MM.1S (cell line): Measurements from ENCODE around the gene DLGAP1.

Experiments used
- DNase-seq: peaks from one replicate; pipeline ENCODE4 v3.0.0-alpha.2; 2015
- H2AFZ ChIP-seq: fragments of 300-600 bp; sonication (generic); 2 replicates; pipeline ENCODE4 v1.6.0; 2016; ENCODE audit warnings: antibody characterized with exemption, low read length
- H3F3A ChIP-seq: fragments of 300-600 bp; sonication (generic); 2 replicates; pipeline ENCODE4 v1.6.1; 2016; ENCODE audit warnings: mild to moderate bottlenecking, antibody characterized with exemption, low read length, moderate library complexity, mixed read lengths; ENCODE audit not compliant: insufficient read depth
- H3K27ac ChIP-seq: fragments of 300-600 bp; sonication (generic); 2 replicates; pipeline ENCODE4 v1.5.1; 2016; ENCODE audit warnings: mild to moderate bottlenecking, low read length
- H3K27me3 ChIP-seq: fragments of 300-600 bp; sonication (generic); replicated peaks from 2 replicates; pipeline ENCODE4 v1.6.0; 2016; ENCODE audit warnings: low read length; ENCODE audit not compliant: insufficient read depth
- H3K36me3 ChIP-seq: fragments of 300-600 bp; sonication (generic); replicated peaks from 2 replicates; pipeline ENCODE4 v1.6.1; 2016; ENCODE audit warnings: mild to moderate bottlenecking, low read length, mixed read lengths; ENCODE audit not compliant: insufficient read depth
- H3K4me1 ChIP-seq: fragments of 300-600 bp; sonication (generic); 2 replicates; pipeline ENCODE4 v1.6.1; 2016; ENCODE audit warnings: low read length, mixed read lengths
- H3K4me2 ChIP-seq: fragments of 300-600 bp; sonication (generic); 2 replicates; pipeline ENCODE4 v1.6.0; 2016; ENCODE audit warnings: low read depth, low read length
- H3K4me3 ChIP-seq: fragments of 300-600 bp; sonication (generic); 2 replicates; pipeline ENCODE4 v1.5.1; 2016; ENCODE audit warnings: low read length, mixed read lengths
- H3K79me2 ChIP-seq: fragments of 300-600 bp; sonication (generic); 2 replicates; pipeline ENCODE4 v1.6.1; 2016; ENCODE audit warnings: mixed run types, low read length, mixed read lengths
- H3K9ac ChIP-seq: fragments of 300-600 bp; sonication (generic); 2 replicates; pipeline ENCODE4 v1.6.1; 2016; ENCODE audit warnings: low read length, mixed read lengths
- H3K9me2 ChIP-seq: fragments of 300-600 bp; sonication (generic); replicated peaks from 2 replicates; pipeline ENCODE4 v1.6.1; 2016; ENCODE audit warnings: mild to moderate bottlenecking, low read length, mixed read lengths; ENCODE audit not compliant: insufficient read depth
- H3K9me3 ChIP-seq: fragments of 300-600 bp; sonication (generic); replicated peaks from 2 replicates; pipeline ENCODE4 v1.6.1; 2016; ENCODE audit warnings: mild to moderate bottlenecking, low read length, mixed read lengths; ENCODE audit not compliant: insufficient read depth
- H4K20me1 ChIP-seq: fragments of 300-600 bp; sonication (generic); 2 replicates; pipeline ENCODE4 v1.6.1; 2016; ENCODE audit warnings: mild to moderate bottlenecking, low read length, moderate library complexity, mixed read lengths; ENCODE audit not compliant: insufficient read depth
- EZH2 ChIP-seq: fragments of 300-600 bp; sonication (generic); optimal IDR thresholded peaks from 2 replicates; pipeline ENCODE3; 2017; ENCODE audit warnings: low read depth, mild to moderate bottlenecking, antibody characterized with exemption, low read length, mixed read lengths
- EZH2phosphoT487 ChIP-seq: fragments of 300-600 bp; sonication (generic); IDR thresholded peaks from 2 replicates; pipeline ENCODE4 v1.6.1; 2018; ENCODE audit warnings: antibody characterized with exemption, low read length
- TF ChIP-seq, protein P1 (sequence below): fragments of 300-600 bp; sonication (generic); IDR thresholded peaks from 2 replicates; pipeline ENCODE4 v1.5.1; 2016; ENCODE audit warnings: antibody characterized with exemption, low read length, mixed read lengths

The DLGAP1 gene

GRCh38 chr18:3665204-3665603 lies 789.9 kb downstream of the DLGAP1 start:
- H3F3A ChIP-seq: no peaks in the 10 kb centered on the region
- H3K4me1 ChIP-seq: 0 out of 2 replicates have a peak, but pooled peaks cover 4% of the 10 kb centered on the region
- H3K4me2 ChIP-seq: no peak overlapping the region
- H3K79me2 ChIP-seq: no peaks in the 10 kb centered on the region
- H3K27me3 ChIP-seq: no peaks in the 10 kb centered on the region
- H3K36me3 ChIP-seq: no peaks in the 10 kb centered on the region
- no peaks in the 10 kb centered on the region for H4K20me1 ChIP-seq
- H3K4me3 ChIP-seq: no peak overlapping the region
- TF ChIP-seq EZH2 (no peak), EZH2phosphoT487 (no peak)
- TF ChIP-seq, protein P1, sequence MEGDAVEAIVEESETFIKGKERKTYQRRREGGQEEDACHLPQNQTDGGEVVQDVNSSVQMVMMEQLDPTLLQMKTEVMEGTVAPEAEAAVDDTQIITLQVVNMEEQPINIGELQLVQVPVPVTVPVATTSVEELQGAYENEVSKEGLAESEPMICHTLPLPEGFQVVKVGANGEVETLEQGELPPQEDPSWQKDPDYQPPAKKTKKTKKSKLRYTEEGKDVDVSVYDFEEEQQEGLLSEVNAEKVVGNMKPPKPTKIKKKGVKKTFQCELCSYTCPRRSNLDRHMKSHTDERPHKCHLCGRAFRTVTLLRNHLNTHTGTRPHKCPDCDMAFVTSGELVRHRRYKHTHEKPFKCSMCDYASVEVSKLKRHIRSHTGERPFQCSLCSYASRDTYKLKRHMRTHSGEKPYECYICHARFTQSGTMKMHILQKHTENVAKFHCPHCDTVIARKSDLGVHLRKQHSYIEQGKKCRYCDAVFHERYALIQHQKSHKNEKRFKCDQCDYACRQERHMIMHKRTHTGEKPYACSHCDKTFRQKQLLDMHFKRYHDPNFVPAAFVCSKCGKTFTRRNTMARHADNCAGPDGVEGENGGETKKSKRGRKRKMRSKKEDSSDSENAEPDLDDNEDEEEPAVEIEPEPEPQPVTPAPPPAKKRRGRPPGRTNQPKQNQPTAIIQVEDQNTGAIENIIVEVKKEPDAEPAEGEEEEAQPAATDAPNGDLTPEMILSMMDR: no peak
- no peak overlapping the region for H2AFZ ChIP-seq
- no peaks in the 10 kb centered on the region for H3K9me3 ChIP-seq
- no peak overlapping the region for H3K27ac ChIP-seq
- no peak for DNase-seq
- no peak overlapping the region for H3K9ac ChIP-seq
- H3K9me2 ChIP-seq: no peaks in the 10 kb centered on the region

- no peaks in the 10 kb centered on the region for H3K9me2 ChIP-seq
- no peaks in the 10 kb centered on the region for H3K9me3 ChIP-seq
- H3K79me2 ChIP-seq: no peaks in the 10 kb centered on the region
- H3K4me1 ChIP-seq: 0 out of 2 replicates have a peak, but pooled peaks cover 4% of the 10 kb centered on the region
- H3K4me3 ChIP-seq: no peak overlapping the region
- H3K27ac ChIP-seq: no peak overlapping the region
- H3F3A ChIP-seq: no peaks in the 10 kb centered on the region
- H2AFZ ChIP-seq: no peak overlapping the region
- no peak overlapping the region for H3K4me2 ChIP-seq
- H3K9ac ChIP-seq: no peak overlapping the region
- DNase-seq: no peak
- TF ChIP-seq EZH2phosphoT487 (no peak), EZH2 (no peak)
- TF ChIP-seq, protein P1: no peak
- H4K20me1 ChIP-seq: no peaks in the 10 kb centered on the region
- H3K27me3 ChIP-seq: no peaks in the 10 kb centered on the region
- H3K36me3 ChIP-seq: no peaks in the 10 kb centered on the region
Observed at GRCh38 chr18:3664563-3665178, 790.4 kb downstream of the DLGAP1 start.

- TF ChIP-seq EZH2: no peak
- TF ChIP-seq, protein P1: no peak
- no peak for TF ChIP-seq EZH2phosphoT487
- no peaks in the 10 kb centered on the region for H3K27me3 ChIP-seq
- no peak overlapping the region for H3K27ac ChIP-seq
- H4K20me1 ChIP-seq: no peaks in the 10 kb centered on the region
- no peaks in the 10 kb centered on the region for H3K36me3 ChIP-seq
- no peaks in the 10 kb centered on the region for H3K79me2 ChIP-seq
- H3K4me3 ChIP-seq: no peak overlapping the region
- H3K4me2 ChIP-seq: no peak overlapping the region
- H3K9me2 ChIP-seq: no peaks in the 10 kb centered on the region
- H3K4me1 ChIP-seq: 0 out of 2 replicates have a peak, but pooled peaks cover 4% of the 10 kb centered on the region
- no peaks in the 10 kb centered on the region for H3F3A ChIP-seq
- H3K9me3 ChIP-seq: no peaks in the 10 kb centered on the region
- H3K9ac ChIP-seq: no peak overlapping the region
- no peak overlapping the region for H2AFZ ChIP-seq
- DNase-seq: no peak
Observed at GRCh38 chr18:3663870-3664512, 791.1 kb downstream of the DLGAP1 start.
